K562 (cell line): Measurements from ENCODE around the gene CCDC138. TPM values are rescaled to one million over a fixed set of nuclear protein-coding genes. Genes with fewer than 3 reads are reported as not detected.

Experiments used
- ATAC-seq: fragments of 200-7000 bp; cut with Tn5 transposase; 3 replicates; pipeline ENCODE4 v1.9.1; 2020; ENCODE audit warnings: moderate library complexity
- BruUV-seq: library from RNA; stranded (reverse); fragments of 400-500 nt; replicated peaks from 2 replicates; lab custom pipeline; 2021; lab: Mats Ljungman, UMichigan
- CTCF ChIA-PET: fragments of 300-600 bp; formaldehyde crosslinking; extraction: SDS; loops from one replicate; lab custom pipeline; 2021; ENCODE audit warnings: low intra/inter-chr PET ratio; lab: Yijun Ruan, JAX
- POLR2A ChIA-PET: fragments of 300-600, 350-650 bp; sonication (Branson Sonifier 250); formaldehyde crosslinking; extraction: SDS; loops from one replicate; lab custom pipeline; 2021; ENCODE audit warnings: antibody characterized with exemption, inconsistent platforms; lab: Yijun Ruan, JAX
- DNase-seq, 4 experiments: peaks; one replicate each; pipeline versions ENCODE4 v3.0.0 to v3.0.0-alpha.2; 2011 to 2018; ENCODE audit warnings: low spot score in 3 of 4, mixed read lengths in 3 of 4; ENCODE audit errors: extremely low read depth in 1 of 4
- FAIRE-seq: peaks from 2 replicates; lab custom pipeline; 2011; peaks lifted over from hg19 to GRCh38; lab: Jason Lieb, UNC
- H2AFZ ChIP-seq: 2 replicates; pipeline ENCODE4 v1.6.0; 2011; ENCODE audit warnings: low read depth, low read length, control low read depth, inconsistent platforms
- H3K27ac ChIP-seq: fragments of 200-600 bp; 3 replicates; pipeline ENCODE4 v1.8.0; 2011; ENCODE audit warnings: low read depth, mild to moderate bottlenecking, control low read depth, inconsistent platforms, low read length, moderate library complexity, mixed read lengths; ENCODE audit errors: extremely low read depth
- H3K27me3 ChIP-seq, 2 experiments: fragments of 300-600 bp in 1 of 2; 2 replicates in 1 of 2; 3 replicates in 1 of 2; pipeline versions ENCODE4 v1.6.0 to v1.8.0; 2011; ENCODE audit warnings: inconsistent platforms in 2 of 2, low read length in 2 of 2, mild to moderate bottlenecking in 1 of 2, mixed read lengths in 1 of 2, moderate library complexity in 1 of 2; ENCODE audit not compliant: control insufficient read depth in 2 of 2, insufficient read depth in 2 of 2
- H3K36me3 ChIP-seq: fragments of 300-600 bp; 3 replicates; pipeline ENCODE4 v1.8.0; 2011; ENCODE audit warnings: mild to moderate bottlenecking, low read length, inconsistent platforms; ENCODE audit not compliant: control insufficient read depth, insufficient read depth
- H3K4me1 ChIP-seq, 2 experiments: fragments of 200-600 bp in 1 of 2; replicated peaks in 1 of 2; 2 replicates in 1 of 2; 3 replicates in 1 of 2; pipeline versions ENCODE4 v1.5.1 to v1.8.0; 2011; ENCODE audit warnings: inconsistent platforms in 2 of 2, low read length in 2 of 2, mild to moderate bottlenecking in 1 of 2, mixed read lengths in 1 of 2, moderate library complexity in 1 of 2; ENCODE audit not compliant: control insufficient read depth in 2 of 2, insufficient read depth in 2 of 2
- H3K4me2 ChIP-seq: 2 replicates; pipeline ENCODE4 v1.6.1; 2011; ENCODE audit warnings: low read length, control low read depth, inconsistent platforms, mixed read lengths; ENCODE audit not compliant: insufficient read depth
- H3K4me3 ChIP-seq: fragments of 200-600 bp; sonication (generic), shearing (Covaris generic); 2 replicates; pipeline ENCODE4 v1.5.1; 2016; ENCODE audit warnings: control low read depth, inconsistent platforms
- H3K79me2 ChIP-seq: fragments of 200-600 bp; 3 replicates; pipeline ENCODE4 v1.8.0; 2011; ENCODE audit warnings: low read length, inconsistent platforms; ENCODE audit not compliant: control insufficient read depth, insufficient read depth
- H3K9ac ChIP-seq, 2 experiments: 2 replicates each; pipeline versions ENCODE4 v1.6.0 to v1.6.1; 2011; ENCODE audit warnings: low read depth in 2 of 2, low read length in 2 of 2, control low read depth in 1 of 2, inconsistent platforms in 1 of 2, mild to moderate bottlenecking in 1 of 2, mixed read lengths in 1 of 2; ENCODE audit not compliant: insufficient read depth in 1 of 2
- H3K9me1 ChIP-seq: one replicate; pipeline ENCODE4 v1.6.0; 2011; ENCODE audit warnings: inconsistent platforms, mild to moderate bottlenecking, low read length, moderate library complexity; ENCODE audit not compliant: control insufficient read depth, insufficient read depth
- H3K9me3 ChIP-seq: replicated peaks from 2 replicates; pipeline ENCODE4 v1.5.1; 2011; ENCODE audit warnings: low read depth, low read length, inconsistent platforms; ENCODE audit not compliant: control insufficient read depth, insufficient read depth
- H4K20me1 ChIP-seq: replicated peaks from 2 replicates; pipeline ENCODE4 v1.6.1; 2011; ENCODE audit warnings: low read length, inconsistent platforms, mixed read lengths; ENCODE audit not compliant: control insufficient read depth, insufficient read depth
- SMARCC2 ChIP-seq: fragments of 450-650 bp; IDR thresholded peaks from 2 replicates; pipeline ENCODE4 v1.6.1; 2017; ENCODE audit warnings: antibody characterized with exemption, moderate library complexity, mild to moderate bottlenecking, low read depth
- ZNF507 ChIP-seq: conservative IDR thresholded peaks from 2 replicates; pipeline ENCODE4 v1.6.1; 2017; ENCODE audit warnings: missing genetic modification characterization, missing compliant biosample characterization
- WGBS: fragments of 100-300 bp; shearing (Covaris generic); methylation state at CpG from one replicate; pipeline ENCODE4 v1.1.6; 2016; ENCODE audit warnings: low coverage, mixed read lengths; ENCODE audit not compliant: insufficient coverage; ENCODE audit errors: missing lambda C conversion rate; 5-methylcytosine and 5-hydroxymethylcytosine counted together
- in situ Hi-C: fragments of 300-500 bp; cut with MboI; formaldehyde crosslinking; loops from 4 replicates; pipeline ENCODE4 v1.15.0; 2018; ENCODE audit warnings: inconsistent platforms, mixed read lengths
- intact Hi-C: fragments of 100-400 bp; cut with micrococcal nuclease; formaldehyde crosslinking; loops from 2 replicates; pipeline ENCODE4 v1.14.2; 2022
- polyA plus RNA-seq, 8 experiments: library from polyadenylated mRNA; depleted of rRNA in 4 of 8; stranded (reverse) in 5 of 8; unstranded in 3 of 8; fragments of >200 nt; fragmentation: Nextera tagmentation in 2 of 8; fragmentation: Illumina TruSeq in 1 of 8; extraction: Ambion mirVana in 2 of 8; extraction: Trizol in 1 of 8; gene quantifications; 2 replicates each; pipeline versions ENCODE4 v1.2.1 to v1.2.3, GENCODE V29; 2011 to 2014; ENCODE audit warnings: inconsistent platforms in 1 of 8, missing spikeins in 1 of 8
- total RNA-seq, 7 experiments: library from RNA; depleted of rRNA in 6 of 7; stranded (reverse); fragments of >200 nt in 6 of 7; fragmentation: Illumina TruSeq in 2 of 7; extraction: Trizol in 2 of 7; gene quantifications; 2 replicates each; pipeline versions ENCODE4 v1.2.1 to v1.2.3, GENCODE V29; 2011 to 2021; ENCODE audit warnings: low replicate concordance in 1 of 7
- TF ChIP-seq, protein P1 (sequence below): IDR thresholded peaks from 3 replicates; pipeline ENCODE4 v1.6.1; 2011; ENCODE audit warnings: borderline replicate concordance, mild to moderate bottlenecking; ENCODE audit not compliant: insufficient read length, insufficient read depth

The CCDC138 gene
- total and polyA plus RNA-seq, 9 of the 15 experiments (the other 6 are each of a cell fraction or from before 2014, with no cell fraction given): 17.5 to 44.6 (median 26.7) TPM

DNA sequence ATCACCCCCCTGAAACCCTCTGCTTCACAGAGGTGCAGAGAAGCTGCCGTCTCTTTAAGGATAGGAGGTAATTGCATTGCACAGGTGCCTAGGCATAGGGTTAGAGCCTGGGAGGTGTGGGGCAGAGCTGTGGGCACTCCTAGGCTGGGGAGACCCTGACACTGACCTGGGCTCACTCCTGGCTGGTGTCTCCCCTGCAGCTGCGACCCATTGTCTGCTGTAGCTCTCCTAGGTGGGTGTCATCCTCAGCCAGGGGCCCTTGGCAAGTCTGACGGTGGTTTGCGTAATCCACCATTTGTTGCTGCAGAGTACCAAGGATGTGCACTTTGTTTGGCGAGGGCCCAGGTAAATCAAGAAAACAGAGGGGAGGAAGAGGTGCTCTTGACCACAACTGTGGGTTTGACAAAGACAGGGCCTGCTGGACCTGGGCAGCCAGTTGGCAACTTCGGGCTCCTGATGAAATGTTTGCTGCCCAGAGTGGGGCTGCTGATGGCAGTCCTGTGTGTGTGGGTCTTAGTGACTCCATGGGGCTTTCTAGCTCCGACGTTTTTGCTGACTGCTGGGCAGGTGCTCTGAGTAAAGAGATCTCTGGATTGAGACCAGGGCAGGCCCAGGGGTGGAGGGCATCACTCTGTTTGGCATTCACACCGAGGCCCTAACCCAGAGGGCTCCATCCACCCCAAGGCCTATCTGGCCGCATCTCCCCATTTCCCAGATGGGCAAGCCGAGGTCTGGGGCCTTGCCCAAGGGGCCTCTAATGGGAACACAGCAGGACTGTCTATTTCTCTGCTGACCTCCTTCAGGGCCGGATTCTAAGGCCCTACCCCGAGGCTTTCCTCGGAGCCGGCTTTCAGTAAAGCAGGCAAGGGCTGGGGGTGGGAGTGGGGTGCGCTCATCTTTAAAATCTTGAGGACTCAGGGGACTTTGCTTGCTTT, 134.8 kb downstream of the CCDC138 start:
- intact Hi-C loops: no loop called here
- CTCF ChIA-PET: no interaction called here
- 0 out of 2 replicates have a peak, but pooled peaks cover 3% of the 10 kb centered on the region for H4K20me1 ChIP-seq
- in situ Hi-C loops: no loop called here
- ATAC-seq (no peak), DNase-seq (no peak), FAIRE-seq (no peak)
- BruUV-seq: no TSS peak
- POLR2A ChIA-PET: no interaction called here
- H3K4me2 ChIP-seq: no peak overlapping the region
- TF ChIP-seq ZNF507 (tag): no peak
- no peak for TF ChIP-seq SMARCC2
- TF ChIP-seq, protein P1, sequence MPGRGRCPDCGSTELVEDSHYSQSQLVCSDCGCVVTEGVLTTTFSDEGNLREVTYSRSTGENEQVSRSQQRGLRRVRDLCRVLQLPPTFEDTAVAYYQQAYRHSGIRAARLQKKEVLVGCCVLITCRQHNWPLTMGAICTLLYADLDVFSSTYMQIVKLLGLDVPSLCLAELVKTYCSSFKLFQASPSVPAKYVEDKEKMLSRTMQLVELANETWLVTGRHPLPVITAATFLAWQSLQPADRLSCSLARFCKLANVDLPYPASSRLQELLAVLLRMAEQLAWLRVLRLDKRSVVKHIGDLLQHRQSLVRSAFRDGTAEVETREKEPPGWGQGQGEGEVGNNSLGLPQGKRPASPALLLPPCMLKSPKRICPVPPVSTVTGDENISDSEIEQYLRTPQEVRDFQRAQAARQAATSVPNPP: no peak
- no peaks in the 10 kb centered on the region for H3K79me2 ChIP-seq
- no peaks in the 10 kb centered on the region for H3K4me1 ChIP-seq
- H3K9me3 ChIP-seq: no peaks in the 10 kb centered on the region
- H3K9me1 ChIP-seq: no peaks in the 10 kb centered on the region
- no peak overlapping the region for H3K9ac ChIP-seq
- H2AFZ ChIP-seq: no peak overlapping the region
- WGBS: 3% methylated on average over 15 of the region's 16 CpGs
- H3K36me3 ChIP-seq: no peaks in the 10 kb centered on the region
- peaks cover 40 to 95% of the 10 kb centered on the region in 2 experiments for H3K27me3 ChIP-seq
- no peak overlapping the region for H3K27ac ChIP-seq
- H3K4me3 ChIP-seq: no peak overlapping the region
